ENCODE data around the gene GRID2. TPM values are rescaled to one million over a fixed set of nuclear protein-coding genes. Genes with fewer than 3 reads are reported as not detected.

GRID2 gene
- total RNA-seq, 1 experiment from 2014 or later, result not detected

GRCh38 chr4:92776080-92776479 lies 472.3 kb downstream of the GRID2 start:
- CTCF ChIA-PET, result no interaction called here
- Mint-ChIP-seq H3K27me3 (ENCODE audit: insufficient read depth, unreplicated experiment) (no peaks in the 10 kb centered on the region), H3K9me3 (ENCODE audit: unreplicated experiment) (no peaks in the 10 kb centered on the region), H3K4me1 (ENCODE audit: insufficient read depth, unreplicated experiment) (no peaks in the 10 kb centered on the region), H3K36me3 (ENCODE audit: insufficient read depth, unreplicated experiment) (no peaks in the 10 kb centered on the region), H3K27ac (ENCODE audit: low read depth, unreplicated experiment) (no peak overlapping the region), H3K4me3 (ENCODE audit: unreplicated experiment) (no peak overlapping the region)
- DNase-seq (ENCODE audit: unreplicated experiment), result no peak
- intact Hi-C loops (cut with micrococcal nuclease), result no loop called here
- POLR2A ChIA-PET, result no interaction called here
- BruUV-seq (replicated peaks), result no TSS peak
- no peak for TF ChIP-seq CTCF (IDR thresholded peaks at IDR 0.05; ENCODE audit: unreplicated experiment)

GRCh38 chr4:92789741-92790140 lies 486.0 kb downstream of the GRID2 start:
- Mint-ChIP-seq H3K4me3 (ENCODE audit: unreplicated experiment) (no peak overlapping the region), H3K4me1 (ENCODE audit: insufficient read depth, unreplicated experiment) (no peaks in the 10 kb centered on the region), H3K36me3 (ENCODE audit: insufficient read depth, unreplicated experiment) (no peaks in the 10 kb centered on the region), H3K27me3 (ENCODE audit: insufficient read depth, unreplicated experiment) (no peaks in the 10 kb centered on the region), H3K9me3 (ENCODE audit: unreplicated experiment) (no peaks in the 10 kb centered on the region), H3K27ac (ENCODE audit: low read depth, unreplicated experiment) (no peak overlapping the region)
- ChIA-PET CTCF (interaction anchor here (0.5 kb wide), 1 partner anchor 410 kb away, joined by 3 read pairs; no protein-coding TSS in a partner anchor), POLR2A (no interaction called here)
- TF ChIP-seq CTCF (IDR thresholded peaks at IDR 0.05; ENCODE audit: unreplicated experiment), result no peak
- intact Hi-C loops (cut with micrococcal nuclease), result no loop called here
- BruUV-seq (replicated peaks), result no TSS peak
- no peak for DNase-seq (ENCODE audit: unreplicated experiment)

GRCh38 chr4:92791871-92792440 lies 488.2 kb downstream of the GRID2 start:
- no TSS peak for BruUV-seq (replicated peaks)
- H3K9me3 Mint-ChIP-seq (ENCODE audit: unreplicated experiment), result no peaks in the 10 kb centered on the region

GRCh38 chr4:92809381-92809780 lies 505.6 kb downstream of the GRID2 start:
- Mint-ChIP-seq H3K4me3 (ENCODE audit: unreplicated experiment) (no peak overlapping the region), H3K4me1 (ENCODE audit: insufficient read depth, unreplicated experiment) (peaks cover 5% of the 10 kb centered on the region), H3K36me3 (ENCODE audit: insufficient read depth, unreplicated experiment) (no peaks in the 10 kb centered on the region), H3K27me3 (ENCODE audit: insufficient read depth, unreplicated experiment) (no peaks in the 10 kb centered on the region), H3K27ac (ENCODE audit: low read depth, unreplicated experiment) (no peak overlapping the region), H3K9me3 (ENCODE audit: unreplicated experiment) (no peaks in the 10 kb centered on the region)
- intact Hi-C loops (cut with micrococcal nuclease), result no loop called here
- BruUV-seq (replicated peaks), result no TSS peak
- ChIA-PET POLR2A (no interaction called here), CTCF (no interaction called here)
- no peak for TF ChIP-seq CTCF (IDR thresholded peaks at IDR 0.05; ENCODE audit: unreplicated experiment)
- no peak for DNase-seq (ENCODE audit: unreplicated experiment)

More at GRCh38 chr4:92791871-92792440, 488.2 kb downstream of the GRID2 start:
- no peak for DNase-seq (ENCODE audit: unreplicated experiment)
- Mint-ChIP-seq H3K36me3 (ENCODE audit: insufficient read depth, unreplicated experiment) (no peaks in the 10 kb centered on the region), H3K4me3 (ENCODE audit: unreplicated experiment) (no peak overlapping the region), H3K27me3 (ENCODE audit: insufficient read depth, unreplicated experiment) (no peaks in the 10 kb centered on the region), H3K4me1 (ENCODE audit: insufficient read depth, unreplicated experiment) (no peaks in the 10 kb centered on the region), H3K27ac (ENCODE audit: low read depth, unreplicated experiment) (no peak overlapping the region)
- no peak for TF ChIP-seq CTCF (IDR thresholded peaks at IDR 0.05; ENCODE audit: unreplicated experiment)
- CTCF ChIA-PET, result no interaction called here
- intact Hi-C loops (cut with micrococcal nuclease), result no loop called here
- POLR2A ChIA-PET, result no interaction called here

All from MCF 10A (cell line).